NCI-H345 treated with DMSO at 0.1 percent for 48 hours (cell line): ENCODE results near the gene MSLN.

ENCODE experiments used
- DNase-seq: peaks from one replicate; lab custom pipeline; 2025; ENCODE audit not compliant: unreplicated experiment; lab: John Stamatoyannopoulos, UW

Gene MSLN

DNA sequence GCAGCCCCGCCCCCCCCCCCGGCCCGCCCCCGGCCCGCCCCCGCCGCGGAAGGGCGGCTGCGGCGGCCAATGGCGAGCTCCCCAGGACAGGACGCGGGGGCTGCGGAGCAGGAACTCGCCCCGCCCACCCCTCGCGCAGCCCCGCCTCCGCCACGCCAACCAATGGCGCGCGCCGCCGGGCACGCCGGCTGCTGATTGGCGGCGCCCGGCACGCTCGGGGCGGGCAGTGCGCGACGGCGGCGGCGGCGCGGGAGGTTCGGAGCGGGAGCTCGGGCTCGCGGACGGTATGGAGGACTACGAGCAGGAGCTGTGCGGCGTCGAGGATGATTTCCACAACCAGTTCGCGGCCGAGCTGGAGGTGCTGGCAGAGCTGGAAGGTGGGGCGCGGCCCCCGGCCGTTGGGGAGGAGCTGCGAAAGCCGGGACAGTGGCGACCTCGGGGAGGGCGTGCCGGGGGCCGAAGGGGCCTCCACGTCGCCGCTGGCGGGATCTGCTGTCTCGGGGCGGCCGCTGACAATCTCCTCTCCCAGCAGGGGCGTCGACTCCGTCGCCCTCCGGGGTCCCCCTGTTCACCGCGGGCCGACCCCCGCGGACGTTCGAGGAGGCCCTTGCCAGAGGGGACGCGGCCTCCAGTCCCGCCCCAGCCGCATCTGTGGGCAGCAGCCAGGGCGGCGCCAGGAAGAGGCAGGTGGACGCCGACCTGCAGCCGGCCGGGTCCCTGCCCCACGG, 28.0 kb downstream of the MSLN start, which contains the start of gene CHTF18:
CHTF18 (plus strand) TSS at position 222 of the 728 bp plus-strand sequence; CDS start at position 287, 65 bp downstream.
- peak; percentile 81 for DNase-seq

DNA sequence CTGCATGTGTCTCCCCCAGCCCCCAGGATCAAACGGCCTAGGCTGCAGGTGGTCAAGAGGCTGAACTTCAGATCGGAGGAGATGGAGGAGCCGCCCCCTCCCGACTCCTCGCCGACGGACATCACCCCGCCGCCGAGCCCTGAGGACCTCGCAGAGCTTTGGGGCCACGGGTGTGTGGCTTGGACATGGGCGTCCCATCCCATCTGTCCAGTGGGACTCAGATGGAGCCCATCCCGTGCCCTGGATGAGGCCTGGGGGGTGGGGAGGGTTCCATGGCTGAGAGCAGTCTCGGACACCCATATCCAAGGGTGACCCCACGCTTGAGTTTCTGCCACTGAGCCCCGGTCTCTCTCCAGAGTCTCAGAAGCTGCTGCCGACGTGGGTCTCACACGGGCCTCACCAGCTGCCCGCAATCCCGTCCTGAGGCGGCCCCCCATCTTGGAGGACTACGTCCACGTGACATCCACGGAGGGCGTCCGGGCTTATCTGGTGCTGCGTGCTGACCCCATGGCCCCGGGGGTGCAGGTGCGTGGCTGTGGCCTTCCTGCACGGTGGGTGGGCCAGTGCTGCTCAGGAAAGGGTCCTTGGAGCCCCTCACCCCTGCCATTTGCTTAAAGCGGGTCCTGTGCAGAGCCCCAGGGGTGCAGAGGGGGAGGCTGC, 28.8 kb downstream of the MSLN start:
- no peak for DNase-seq

DNA sequence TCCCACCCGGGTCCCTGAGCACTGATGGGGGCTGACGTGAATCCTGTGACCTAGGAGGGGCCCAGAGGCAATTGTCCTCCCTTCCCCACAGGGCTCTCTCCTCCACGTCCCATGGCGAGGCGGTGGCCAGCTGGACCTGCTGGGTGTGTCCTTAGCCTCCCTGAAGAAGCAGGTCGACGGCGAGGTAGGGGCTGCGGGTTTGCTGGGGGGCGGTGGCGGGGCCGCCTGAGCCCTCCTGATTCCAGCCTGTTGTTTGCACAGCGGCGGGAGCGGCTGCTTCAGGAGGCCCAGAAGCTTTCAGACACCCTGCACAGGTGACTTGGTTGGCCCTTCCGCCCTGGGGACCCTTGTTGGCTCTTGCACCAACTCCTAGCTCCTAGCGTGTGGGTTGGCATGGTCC, 29.6 kb downstream of the MSLN start:
- no peak for DNase-seq

DNA sequence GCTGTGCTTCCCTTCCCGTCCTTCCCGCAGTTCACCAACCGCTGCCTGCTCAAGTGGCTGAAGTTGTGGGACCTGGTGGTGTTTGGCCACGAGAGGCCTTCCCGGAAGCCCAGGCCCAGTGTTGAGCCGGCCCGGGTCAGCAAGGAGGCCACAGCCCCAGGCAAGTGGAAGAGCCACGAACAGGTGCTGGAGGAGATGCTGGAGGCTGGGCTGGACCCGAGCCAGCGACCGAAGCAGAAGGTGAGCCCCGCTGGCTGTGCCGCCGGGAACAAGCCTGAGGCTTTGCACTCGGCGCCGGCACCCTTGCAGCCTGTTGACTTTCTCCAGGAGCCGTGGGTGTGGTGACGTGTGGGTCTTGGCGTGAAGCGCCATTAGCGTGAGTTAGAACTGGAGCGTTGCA, 30.6 kb downstream of the MSLN start:
- DNase-seq = no peak

DNA sequence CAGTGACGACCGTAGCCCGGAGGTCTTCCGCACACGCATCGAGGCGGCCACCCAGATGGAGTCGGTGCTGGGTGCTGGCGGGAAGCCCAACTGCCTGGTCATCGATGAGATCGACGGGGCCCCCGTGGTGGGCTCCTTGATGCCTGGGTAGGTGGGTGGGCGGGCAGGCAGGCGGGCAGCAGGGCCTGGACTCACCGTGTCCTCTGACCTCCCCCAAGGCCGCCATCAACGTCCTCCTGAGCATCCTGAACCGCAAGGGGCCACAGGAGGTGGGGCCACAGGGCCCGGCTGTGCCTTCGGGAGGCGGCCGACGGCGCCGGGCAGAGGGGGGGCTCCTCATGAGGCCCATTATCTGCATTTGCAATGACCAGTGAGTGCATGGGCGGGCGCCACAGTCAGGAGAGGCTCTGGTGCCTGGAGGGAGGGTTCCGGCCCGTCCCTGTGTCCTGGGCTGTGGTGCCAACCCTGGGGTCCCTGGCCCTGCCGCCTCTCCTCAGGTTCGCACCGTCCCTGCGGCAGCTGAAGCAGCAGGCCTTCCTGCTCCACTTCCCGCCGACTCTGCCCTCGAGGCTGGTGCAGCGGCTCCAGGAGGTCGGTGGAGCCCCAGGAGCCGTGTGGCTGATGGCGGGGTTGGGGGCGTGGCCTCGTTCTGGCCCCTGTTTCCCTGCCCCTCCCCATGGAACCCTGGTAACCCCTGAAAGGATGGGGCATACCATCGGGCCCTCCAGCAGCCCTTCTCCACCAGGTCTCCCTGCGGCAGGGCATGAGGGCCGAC, 31.9 kb downstream of the MSLN start:
- DNase-seq = no peak

DNA sequence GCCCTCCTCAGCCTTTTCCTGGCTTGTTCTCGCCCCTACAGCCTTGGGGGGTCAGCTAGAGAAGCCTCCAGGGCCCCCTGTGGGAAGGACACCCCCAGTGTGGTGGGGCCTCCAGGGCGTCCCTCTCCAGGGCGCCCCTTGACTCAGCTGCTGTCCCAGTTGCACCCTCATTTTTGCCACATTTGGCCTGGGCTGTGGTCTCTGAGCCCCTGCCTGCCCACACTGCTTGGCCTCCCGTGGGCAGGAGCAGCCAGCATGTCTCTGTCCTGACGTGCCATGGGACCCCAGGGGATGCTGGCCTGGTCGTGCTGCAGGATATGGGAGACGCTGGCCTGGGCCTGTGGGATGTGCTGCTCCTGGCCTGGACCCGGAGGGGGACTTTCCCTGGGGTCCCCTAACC, 32.9 kb downstream of the MSLN start:
- DNase-seq = no peak

DNA sequence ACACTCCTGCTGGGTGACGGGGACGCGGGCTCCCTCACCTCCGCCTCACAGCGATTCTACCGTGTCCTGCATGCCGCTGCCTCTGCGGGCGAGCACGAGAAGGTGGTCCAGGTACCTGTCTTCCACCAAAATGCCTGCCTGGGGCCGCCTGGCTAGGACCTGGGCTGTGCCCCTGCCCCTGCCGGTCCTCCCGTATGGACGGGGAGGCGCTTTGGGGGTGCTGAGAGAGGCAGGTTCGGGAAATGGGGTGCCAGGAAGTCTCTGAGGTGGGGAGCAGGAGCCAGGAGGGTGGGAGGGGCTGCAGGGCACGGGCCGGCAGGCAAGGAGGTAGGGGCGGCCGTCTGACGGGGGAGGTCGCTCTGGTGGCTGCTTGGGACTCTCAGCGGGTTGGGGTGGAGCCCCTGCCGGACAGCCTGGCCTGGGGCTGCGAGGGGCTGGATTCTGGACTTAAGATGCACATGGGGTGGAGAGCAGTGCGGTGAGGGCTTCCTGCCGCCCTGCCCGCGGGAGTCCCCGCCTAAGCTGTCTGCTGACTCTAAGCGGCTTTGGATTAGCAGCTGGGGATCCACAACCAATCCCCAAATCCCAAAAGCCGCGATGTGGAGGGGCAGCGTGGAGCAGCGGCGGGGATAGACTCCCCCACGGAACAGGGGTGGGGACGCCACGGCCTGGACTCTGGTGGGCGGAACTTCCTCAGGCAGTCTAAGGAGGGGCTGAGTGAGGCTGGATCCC, 33.7 kb downstream of the MSLN start:
- DNase-seq = no peak

DNA sequence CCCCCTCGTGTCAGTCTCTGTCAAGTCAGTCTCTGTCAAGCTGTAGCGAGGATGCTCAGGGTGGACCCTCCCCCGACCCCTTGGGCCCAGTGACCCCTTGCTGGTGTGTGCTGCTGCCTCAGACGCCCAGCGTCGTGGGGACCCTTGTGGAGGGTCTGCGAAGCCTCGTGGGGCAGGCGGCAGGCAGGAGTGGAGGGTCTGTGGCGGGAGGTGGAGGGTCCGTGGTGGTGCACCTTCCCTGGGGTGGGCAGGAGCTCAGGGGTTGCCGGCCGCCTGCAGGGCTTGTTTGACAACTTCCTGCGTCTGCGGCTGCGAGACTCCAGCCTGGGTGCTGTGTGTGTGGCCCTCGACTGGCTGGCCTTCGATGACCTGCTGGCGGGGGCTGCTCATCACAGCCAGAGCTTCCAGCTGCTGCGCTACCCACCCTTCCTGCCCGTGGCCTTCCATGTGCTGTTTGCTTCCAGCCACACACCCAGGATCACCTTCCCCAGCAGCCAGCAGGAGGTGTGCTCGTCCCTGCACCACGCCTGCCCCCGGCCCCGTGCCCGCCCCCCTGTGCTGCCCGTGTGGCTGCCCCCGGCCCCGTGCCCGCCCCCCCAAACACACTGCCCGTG, 34.4 kb downstream of the MSLN start:
- DNase-seq = no peak

DNA sequence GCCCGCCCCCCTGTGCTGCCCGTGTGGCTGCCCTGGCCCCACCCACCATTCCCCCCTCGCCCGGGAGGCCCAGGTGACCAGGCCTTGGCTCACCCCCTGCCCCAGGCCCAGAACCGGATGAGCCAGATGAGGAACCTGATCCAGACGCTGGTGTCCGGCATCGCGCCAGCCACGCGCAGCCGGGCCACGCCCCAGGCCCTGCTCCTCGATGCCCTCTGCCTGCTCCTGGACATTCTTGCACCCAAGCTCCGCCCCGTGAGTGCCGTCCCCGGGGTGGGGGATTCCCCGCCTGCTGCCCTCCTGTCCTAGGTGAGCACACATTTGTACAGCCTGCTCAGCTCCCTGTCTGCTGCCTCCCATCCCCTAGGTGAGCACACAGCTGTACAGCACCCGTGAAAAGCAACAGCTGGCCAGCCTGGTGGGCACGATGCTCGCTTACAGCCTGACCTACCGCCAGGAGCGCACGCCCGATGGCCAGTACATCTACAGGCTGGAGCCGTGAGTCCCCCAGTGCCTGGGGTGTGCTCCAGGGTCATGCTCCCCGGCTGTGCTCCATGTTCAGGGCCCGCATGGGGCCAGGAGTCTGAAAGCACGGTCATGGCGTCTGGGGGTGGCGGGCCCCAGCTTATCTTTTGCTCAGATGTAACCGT, 35.2 kb downstream of the MSLN start:
- DNase-seq = no peak

DNA sequence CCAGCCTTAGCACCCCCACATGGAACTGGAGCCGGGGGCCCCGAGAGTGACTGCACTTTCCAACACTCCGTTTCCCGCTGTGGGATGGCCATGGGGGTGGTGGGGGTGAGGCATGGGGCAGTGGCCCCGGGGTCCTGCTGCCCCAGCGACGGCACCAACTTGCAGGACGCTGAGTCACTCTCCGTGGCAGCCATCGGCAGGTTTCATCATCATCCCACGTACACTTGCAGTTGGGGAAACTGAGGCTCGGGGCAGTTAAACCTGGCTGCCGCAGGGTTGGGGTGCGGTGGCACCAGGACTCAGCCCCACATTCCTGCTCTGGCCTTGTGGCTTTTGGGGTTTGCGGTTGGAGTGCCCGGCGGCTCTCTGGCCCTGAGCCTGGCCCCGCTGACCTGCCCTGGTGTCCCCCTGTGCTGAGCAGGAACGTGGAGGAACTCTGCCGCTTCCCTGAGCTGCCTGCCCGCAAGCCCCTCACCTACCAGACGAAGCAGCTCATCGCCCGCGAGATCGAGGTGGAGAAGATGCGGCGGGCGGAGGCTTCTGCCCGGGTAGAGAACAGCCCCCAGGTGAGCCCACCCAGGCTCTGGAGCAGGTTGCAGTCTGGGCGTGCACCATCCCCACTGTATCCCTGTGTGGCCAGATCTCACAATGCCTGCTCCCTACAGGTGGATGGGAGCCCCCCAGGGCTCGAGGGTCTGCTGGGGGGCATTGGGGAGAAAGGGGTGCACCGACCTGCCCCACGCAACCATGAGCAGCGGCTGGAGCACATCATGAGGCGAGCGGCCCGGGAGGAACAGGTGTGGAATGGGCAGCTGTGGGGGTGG, 36.0 kb downstream of the MSLN start:
- DNase-seq = no peak

DNA sequence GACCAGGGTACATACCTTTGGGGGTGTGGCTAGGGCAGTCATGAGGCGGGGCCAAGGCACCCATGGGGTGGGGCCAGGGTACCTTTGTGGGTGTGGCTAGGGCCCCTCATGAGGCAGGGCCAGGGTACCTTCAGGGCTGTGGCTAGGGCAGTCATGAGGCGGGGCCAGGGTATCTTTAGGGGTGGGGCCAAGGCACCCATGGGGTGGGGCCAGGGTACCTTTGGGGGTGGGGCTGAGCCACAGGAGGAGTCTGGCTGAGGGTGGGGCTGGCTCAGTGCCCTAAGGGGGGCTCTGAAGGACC, 36.5 kb downstream of the MSLN start:
- DNase-seq = no peak

DNA sequence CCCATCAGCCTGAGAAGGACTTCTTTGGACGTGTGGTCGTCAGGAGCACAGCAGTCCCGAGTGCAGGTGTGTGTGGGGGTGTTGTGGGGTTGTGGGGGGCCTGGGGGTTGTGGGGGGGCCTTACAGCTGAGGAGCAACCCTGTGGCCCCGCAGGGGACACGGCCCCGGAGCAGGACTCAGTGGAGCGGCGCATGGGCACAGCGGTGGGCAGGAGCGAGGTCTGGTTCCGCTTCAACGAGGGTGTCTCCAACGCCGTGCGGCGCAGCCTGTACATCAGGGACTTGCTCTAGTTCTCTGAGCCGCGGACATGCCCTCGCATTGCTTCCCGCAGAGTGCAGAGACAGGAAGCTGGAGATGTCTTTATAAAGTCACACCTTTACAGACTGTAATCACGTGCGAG, 37.2 kb downstream of the MSLN start:
- DNase-seq = no peak

DNA sequence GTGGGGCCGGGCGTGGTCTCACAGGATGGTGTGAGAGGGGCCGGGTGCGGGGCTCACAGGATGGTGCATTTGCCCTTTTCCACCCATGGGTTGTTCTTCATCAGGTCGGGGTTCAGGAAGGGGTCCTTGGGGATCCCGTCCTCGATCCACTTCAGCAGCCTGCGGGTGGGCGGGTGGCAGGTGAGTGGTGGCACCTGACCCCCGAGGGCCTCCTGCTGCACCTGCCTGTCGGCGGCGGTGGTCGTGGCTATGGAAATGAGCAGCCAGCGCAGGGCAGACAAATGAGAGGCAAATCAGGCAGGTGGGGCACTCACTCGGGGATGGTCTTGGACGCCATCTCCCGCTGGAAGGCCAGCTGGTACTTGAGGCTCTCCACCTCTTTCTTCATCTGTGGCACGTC, 38.1 kb downstream of the MSLN start:
- DNase-seq = no peak

DNA sequence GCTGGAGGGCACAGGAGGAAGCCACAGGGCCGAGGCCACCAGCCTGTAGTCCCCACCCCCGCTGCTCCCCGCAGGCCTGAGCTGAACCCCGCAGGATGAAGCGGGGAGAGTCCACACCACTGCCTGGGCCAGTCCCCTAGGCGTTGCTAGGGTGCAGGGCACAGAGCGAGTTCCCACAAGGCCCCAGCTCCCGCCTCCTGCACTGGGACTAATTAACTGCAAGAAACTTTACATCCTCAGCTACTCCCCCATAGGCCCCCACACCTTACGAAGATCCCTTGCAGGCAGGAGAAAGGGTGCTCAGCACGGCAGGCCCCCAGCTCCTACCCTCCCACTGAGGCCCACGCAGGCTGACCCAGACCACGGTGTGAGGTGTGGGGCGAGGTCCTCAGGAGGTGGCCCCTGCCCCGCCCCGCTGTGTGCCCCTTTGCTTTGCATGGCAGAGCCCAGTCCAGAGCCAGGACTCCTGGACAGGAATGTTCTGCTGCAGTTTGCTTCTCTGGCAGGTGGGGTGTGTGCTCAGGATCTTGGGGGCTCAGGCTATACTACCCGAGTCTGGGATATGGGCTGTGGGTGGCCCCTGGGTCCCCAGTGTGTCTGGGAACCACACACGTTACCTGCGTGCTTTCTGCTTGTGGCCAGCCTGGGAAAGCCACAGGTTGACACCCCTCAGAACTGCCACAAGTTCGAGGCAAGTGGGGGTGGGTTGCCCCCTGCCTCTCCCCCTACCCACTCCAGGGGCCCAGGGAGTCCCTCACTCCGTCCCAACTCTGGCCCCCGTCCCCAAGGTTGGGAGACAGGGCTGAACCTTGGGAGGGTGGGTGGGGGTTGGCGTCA, 38.8 kb downstream of the MSLN start:
- DNase-seq = no peak

DNA sequence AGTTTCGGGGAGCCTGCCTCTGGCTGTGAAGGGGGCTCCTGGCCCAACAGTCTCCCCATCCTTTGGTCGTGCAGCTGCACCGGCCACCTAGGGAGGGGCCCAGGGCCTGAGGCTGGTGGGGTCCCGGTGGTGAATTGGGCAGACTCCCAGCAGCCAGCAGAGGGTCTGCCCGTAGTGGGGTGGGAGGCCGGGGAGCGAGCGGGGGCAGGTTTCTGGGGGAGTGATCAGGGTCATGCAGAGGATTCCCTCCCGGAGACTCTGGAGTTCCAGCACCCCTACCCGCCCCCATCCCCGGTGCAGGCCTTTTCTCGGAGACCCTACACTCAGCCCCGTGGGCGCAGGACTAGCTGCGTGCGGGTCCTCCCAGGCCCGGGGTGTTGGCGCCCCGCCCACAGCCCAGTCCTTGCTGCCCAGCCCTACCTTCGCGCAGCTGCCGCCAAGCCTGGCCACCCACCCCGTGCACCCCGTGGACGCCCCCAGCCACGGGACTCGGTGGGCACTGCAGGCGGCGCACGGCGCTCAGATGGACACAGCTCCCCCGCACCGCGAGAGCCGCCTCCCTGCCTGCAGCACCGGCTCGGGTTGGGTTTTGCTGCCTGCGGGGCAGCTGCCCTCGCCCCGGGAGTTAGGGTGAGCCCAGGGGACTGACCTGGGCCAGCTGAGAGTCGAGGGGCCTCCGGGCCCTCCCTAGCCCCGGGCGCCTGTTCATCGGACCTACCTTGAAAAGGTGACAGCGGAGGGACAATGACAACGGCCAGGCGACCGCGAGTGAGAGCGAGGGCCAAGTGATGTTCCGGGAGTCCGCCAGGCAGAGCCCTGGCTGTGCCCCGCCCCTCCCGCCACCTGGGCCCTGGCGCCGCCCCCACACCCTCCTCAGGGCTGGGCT, 39.7 kb downstream of the MSLN start, which contains the start of gene GNG13:
GNG13 (minus strand) TSS at position 787 of the 886 bp plus-strand sequence. CDS start 1,657 bp downstream, outside the sequence.
- DNase-seq = no peak

DNA sequence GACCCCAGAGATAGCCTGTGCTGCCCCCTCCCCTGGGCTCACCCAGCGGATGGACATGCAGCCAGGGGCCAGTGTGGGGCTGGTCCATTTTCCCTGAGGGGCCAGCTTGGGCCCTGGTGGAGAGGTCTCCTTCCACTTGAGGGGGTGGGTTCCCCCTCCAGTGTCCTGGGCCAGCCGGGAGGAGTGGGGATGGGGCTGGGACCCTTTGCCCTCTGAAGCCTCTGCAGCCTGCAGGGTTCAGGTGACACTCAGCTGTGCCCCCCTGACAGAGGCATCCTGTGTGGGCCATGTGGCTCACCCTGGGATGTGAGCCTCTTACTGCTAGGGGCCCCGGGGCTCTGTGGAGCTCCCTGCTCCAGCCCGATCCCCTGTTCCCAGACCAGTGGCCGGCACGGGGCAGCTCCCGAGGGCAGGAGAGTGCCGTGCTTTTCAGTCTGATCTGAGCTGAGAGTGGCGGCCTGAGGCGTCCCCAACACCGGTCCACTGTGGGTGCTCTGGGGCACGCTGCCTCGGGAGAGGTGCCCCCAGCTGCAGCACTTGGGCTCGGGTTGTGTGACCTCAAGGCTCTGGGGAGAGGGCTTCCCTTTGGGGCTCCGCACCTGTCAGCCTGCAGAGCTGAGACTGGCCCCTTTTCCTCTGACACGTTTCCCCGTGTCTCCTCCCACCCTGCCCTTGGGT, 40.4 kb downstream of the MSLN start:
- DNase-seq = no peak
